ENCODE results near the gene TMPRSS7. TPM values are rescaled to one million over a fixed set of nuclear protein-coding genes. Genes with fewer than 3 reads are reported as not detected.

TMPRSS7 gene
- total RNA-seq, 1 donor from 2014 or later, result not detected

GRCh38 chr3:112128843-112129727 lies 94.5 kb downstream of the TMPRSS7 start:
- Histone ChIP-seq H3K4me3 (no peak overlapping the region), H3K79me2 (ENCODE audit: low read depth) (no peaks in the 10 kb centered on the region), H3K4me2 (peak overlapping the region; percentile 1), H4K20me1 (ENCODE audit: low read depth) (no peaks in the 10 kb centered on the region), H3K27ac (no peak overlapping the region), H3K9me3 (ENCODE audit: low read depth) (no peaks in the 10 kb centered on the region), H3K36me3 (no peaks in the 10 kb centered on the region), H3K4me1 (peaks cover 53% of the 10 kb centered on the region), H3F3A (ENCODE audit: low read depth) (peaks cover 22% of the 10 kb centered on the region), H2AFZ (replicated peaks) (no peak overlapping the region), H3K27me3 (no peaks in the 10 kb centered on the region), H3K9ac (no peak overlapping the region)
- Mint-ChIP-seq H3K27me3 (ENCODE audit: insufficient read depth, low read depth) (peaks cover 6% of the 10 kb centered on the region), H3K9me3 (no peaks in the 10 kb centered on the region), H3K4me1 (peaks cover 42% of the 10 kb centered on the region), H3K36me3 (no peaks in the 10 kb centered on the region), H3K4me3 (no peak overlapping the region), H3K27ac (peak overlapping the region; percentile 42)
- TF ChIP-seq CTCF (IDR thresholded peaks at IDR 0.05) (no peak), EZH2 (IDR thresholded peaks at IDR 0.05) (no peak), EZH2phosphoT487 (IDR thresholded peaks at IDR 0.05) (no peak)
- peak; percentile 6 for DNase-seq (ENCODE audit: low spot score)

GRCh38 chr3:112129925-112130637 lies 95.5 kb downstream of the TMPRSS7 start:
- Histone ChIP-seq H3K79me2 (ENCODE audit: low read depth) (no peaks in the 10 kb centered on the region), H2AFZ (replicated peaks) (no peak overlapping the region), H3F3A (ENCODE audit: low read depth) (peaks cover 22% of the 10 kb centered on the region), H3K4me3 (no peak overlapping the region), H3K4me2 (no peak overlapping the region), H3K36me3 (no peaks in the 10 kb centered on the region), H3K9ac (no peak overlapping the region), H3K4me1 (peaks cover 47% of the 10 kb centered on the region), H3K27ac (no peak overlapping the region), H3K9me3 (ENCODE audit: low read depth) (no peaks in the 10 kb centered on the region), H4K20me1 (ENCODE audit: low read depth) (no peaks in the 10 kb centered on the region), H3K27me3 (no peaks in the 10 kb centered on the region)
- H3K4me3 Mint-ChIP-seq, result no peak overlapping the region
- H3K4me1 Mint-ChIP-seq, result peaks cover 35% of the 10 kb centered on the region
- TF ChIP-seq EZH2phosphoT487 (IDR thresholded peaks at IDR 0.05) (no peak), CTCF (IDR thresholded peaks at IDR 0.05) (no peak), EZH2 (IDR thresholded peaks at IDR 0.05) (no peak)
- H3K27ac Mint-ChIP-seq, result no peak overlapping the region
- H3K9me3 Mint-ChIP-seq, result no peaks in the 10 kb centered on the region
- H3K27me3 Mint-ChIP-seq (ENCODE audit: insufficient read depth, low read depth), result peaks cover 2% of the 10 kb centered on the region
- no peak for DNase-seq (ENCODE audit: low spot score)
- H3K36me3 Mint-ChIP-seq, result no peaks in the 10 kb centered on the region

GRCh38 chr3:112130638-112130993 lies 96.1 kb downstream of the TMPRSS7 start:
- H3K4me3 Mint-ChIP-seq, result no peak overlapping the region
- H3K9me3 Mint-ChIP-seq, result no peaks in the 10 kb centered on the region
- Histone ChIP-seq H3K27me3 (no peaks in the 10 kb centered on the region), H3F3A (ENCODE audit: low read depth) (peaks cover 22% of the 10 kb centered on the region), H3K36me3 (no peaks in the 10 kb centered on the region), H3K4me3 (no peak overlapping the region), H2AFZ (replicated peaks) (no peak overlapping the region), H3K79me2 (ENCODE audit: low read depth) (no peaks in the 10 kb centered on the region), H3K27ac (no peak overlapping the region), H3K9ac (no peak overlapping the region), H3K4me2 (no peak overlapping the region), H3K4me1 (peaks cover 42% of the 10 kb centered on the region), H4K20me1 (ENCODE audit: low read depth) (no peaks in the 10 kb centered on the region), H3K9me3 (ENCODE audit: low read depth) (no peaks in the 10 kb centered on the region)
- DNase-seq (ENCODE audit: low spot score), result no peak
- peaks cover 33% of the 10 kb centered on the region for H3K4me1 Mint-ChIP-seq
- H3K36me3 Mint-ChIP-seq, result no peaks in the 10 kb centered on the region
- H3K27ac Mint-ChIP-seq, result no peak overlapping the region
- TF ChIP-seq EZH2phosphoT487 (IDR thresholded peaks at IDR 0.05) (no peak), EZH2 (IDR thresholded peaks at IDR 0.05) (no peak), CTCF (IDR thresholded peaks at IDR 0.05) (no peak)
- H3K27me3 Mint-ChIP-seq (ENCODE audit: insufficient read depth, low read depth), result peaks cover 2% of the 10 kb centered on the region

MicroRNA genes within 50 kb of the gene (microRNA counts, 767-probe panel; counts per million panel counts)
- microRNA hsa-miR-567, result 460 counts per million, percentile 90 among the panel's probes with 10 or more counts

Small RNAs within 50 kb of the gene (microRNA-seq; reads per million reads assigned to microRNA genes)
- gene MIR567, result not detected

Small RNAs within 50 kb of the gene (small RNA-seq; reads per million reads assigned to genes)
- not detected for gene MIR567

Other genes starting within 250 kb of the TMPRSS7 start
- gene PHLDB2, start 175.5 kb upstream of the TMPRSS7 start, total RNA-seq (ENCODE audit: low replicate concordance), result 12.8 and 15.9 TPM in 2 replicates
- gene ABHD10, start 55.7 kb upstream of the TMPRSS7 start, total RNA-seq (ENCODE audit: low replicate concordance), result 41.3 and 82.9 TPM in 2 replicates
- 46.6 and 51.2 TPM in 2 replicates for gene TAGLN3, start 35.8 kb upstream of the TMPRSS7 start, total RNA-seq (ENCODE audit: low replicate concordance)
- gene C3orf52, start 51.7 kb downstream of the TMPRSS7 start, total RNA-seq (ENCODE audit: low replicate concordance), result 2.4 and 4.9 TPM in 2 replicates
- not detected in 2 replicates for gene GCSAM, start 98.5 kb downstream of the TMPRSS7 start, total RNA-seq (ENCODE audit: low replicate concordance)